Endothelial cell (in vitro differentiated cells): Measurements from ENCODE around the gene KRT31. TPM values are rescaled to one million over a fixed set of nuclear protein-coding genes. Genes with fewer than 3 reads are reported as not detected.

Experiments used
- DNase-seq: peaks from one replicate; pipeline ENCODE4 v3.0.0; 2021; ENCODE audit warnings: low spot score
- H3K27ac Mint-ChIP-seq: one replicate; pipeline ENCODE4 v1.8.0; 2021; ENCODE audit warnings: mixed read lengths, inconsistent platforms; ENCODE audit not compliant: unreplicated experiment
- H3K27me3 Mint-ChIP-seq: one replicate; pipeline ENCODE4 v1.8.0; 2021; ENCODE audit warnings: mild to moderate bottlenecking, moderate library complexity, mixed read lengths, inconsistent platforms; ENCODE audit not compliant: unreplicated experiment
- H3K36me3 Mint-ChIP-seq: one replicate; pipeline ENCODE4 v1.8.0; 2021; ENCODE audit warnings: mild to moderate bottlenecking, low read depth, mixed read lengths, inconsistent platforms; ENCODE audit not compliant: unreplicated experiment
- H3K4me1 Mint-ChIP-seq: one replicate; pipeline ENCODE4 v1.8.0; 2021; ENCODE audit warnings: mild to moderate bottlenecking, mixed read lengths, inconsistent platforms; ENCODE audit not compliant: unreplicated experiment
- H3K4me3 Mint-ChIP-seq: one replicate; pipeline ENCODE4 v1.8.0; 2021; ENCODE audit warnings: mild to moderate bottlenecking, mixed read lengths, inconsistent platforms; ENCODE audit not compliant: unreplicated experiment
- H3K9me3 Mint-ChIP-seq: one replicate; pipeline ENCODE4 v1.8.0; 2021; ENCODE audit warnings: mixed read lengths, inconsistent platforms; ENCODE audit not compliant: unreplicated experiment
- CTCF ChIP-seq: fragments of 200-600 bp; sonication (generic); IDR thresholded peaks from one replicate; pipeline ENCODE4 v1.5.0; 2021; ENCODE audit warnings: antibody characterized with exemption; ENCODE audit not compliant: unreplicated experiment
- total RNA-seq: library from RNA; stranded (reverse); fragmentation: NEBNext Ultra II Directional; extraction: Animal tissue kit (Norgen Biotek cat#: 25700); gene quantifications from one replicate; pipeline ENCODE4 v1.2.1, GENCODE V29; 2021; ENCODE audit not compliant: unreplicated experiment

KRT31 gene
- total RNA-seq, 1 donor from 2014 or later = not detected

GRCh38 chr17:41411072-41411840 is 13.8 kb upstream of the KRT31 start:
- Mint-ChIP-seq H3K27me3 (peaks cover 1% of the 10 kb centered on the region), H3K4me1 (no peaks in the 10 kb centered on the region), H3K9me3 (no peaks in the 10 kb centered on the region), H3K4me3 (no peak overlapping the region), H3K36me3 (no peaks in the 10 kb centered on the region), H3K27ac (no peak overlapping the region)
- no peak for DNase-seq
- no peak for TF ChIP-seq CTCF

DNA sequence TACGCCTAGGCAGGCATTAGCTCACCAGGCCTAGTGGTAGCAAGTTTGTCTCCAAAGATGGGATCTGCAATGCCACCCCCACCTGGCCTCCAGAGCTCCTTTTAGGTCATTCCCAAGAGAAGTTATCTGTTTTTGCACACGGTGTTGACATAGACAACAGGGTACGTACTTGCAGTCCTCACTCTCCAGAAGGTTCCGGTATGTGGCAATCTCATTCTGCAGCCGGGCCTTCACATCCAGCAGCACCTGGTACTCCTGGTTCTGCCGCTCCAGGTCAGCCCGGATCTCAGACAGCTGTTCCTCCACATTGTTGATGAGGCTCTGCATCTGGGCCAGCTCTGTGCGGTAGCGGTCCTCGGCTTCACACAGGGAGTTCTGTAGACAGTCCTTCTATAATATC is 9.8 kb upstream of the KRT31 start:
- H3K27me3 Mint-ChIP-seq = peaks cover 1% of the 10 kb centered on the region
- H3K9me3 Mint-ChIP-seq = no peaks in the 10 kb centered on the region
- DNase-seq = no peak
- H3K36me3 Mint-ChIP-seq = no peaks in the 10 kb centered on the region
- no peak overlapping the region for H3K4me3 Mint-ChIP-seq
- no peak overlapping the region for H3K27ac Mint-ChIP-seq
- no peaks in the 10 kb centered on the region for H3K4me1 Mint-ChIP-seq
- no peak for TF ChIP-seq CTCF

GRCh38 chr17:41406205-41406604 is 8.8 kb upstream of the KRT31 start:
- Mint-ChIP-seq H3K27me3 (peaks cover 1% of the 10 kb centered on the region), H3K4me3 (no peak overlapping the region)
- no peak for TF ChIP-seq CTCF

DNA sequence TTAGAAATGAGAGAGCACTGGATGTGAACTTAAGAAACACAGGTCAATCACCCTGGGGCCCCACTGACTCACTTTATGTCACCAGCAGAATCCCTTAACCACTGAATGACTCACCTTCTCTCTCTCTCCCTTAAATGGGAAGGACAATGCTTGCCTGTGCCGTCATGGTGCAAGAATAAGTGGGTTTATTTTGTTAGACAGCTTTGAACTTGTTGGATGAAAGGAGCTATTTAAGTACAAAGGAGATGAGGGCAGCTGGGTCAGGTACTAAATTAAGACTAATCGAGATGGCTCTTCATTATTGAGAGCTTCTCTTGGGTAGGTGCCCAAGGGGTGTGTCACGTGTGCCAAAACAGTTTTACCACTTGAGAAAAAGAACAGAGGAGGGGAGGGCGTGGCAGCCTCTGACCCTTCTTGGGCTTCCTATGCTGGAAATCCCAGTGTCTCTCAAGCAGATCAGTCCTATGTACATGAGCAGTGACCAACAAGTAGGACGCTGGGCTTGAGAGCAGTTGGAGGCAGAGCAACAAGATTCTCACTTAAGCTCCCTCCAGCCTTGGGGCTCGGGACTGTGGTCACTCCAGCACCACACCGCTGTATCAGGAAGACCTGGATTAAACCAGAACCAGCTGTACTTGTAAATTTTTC is 6.7 kb upstream of the KRT31 start:
- no peak overlapping the region for H3K27ac Mint-ChIP-seq
- no peak for DNase-seq
- no peak overlapping the region for H3K4me3 Mint-ChIP-seq

More at GRCh38 chr17:41406205-41406604, 8.8 kb upstream of the KRT31 start:
- DNase-seq = no peak
- Mint-ChIP-seq H3K27ac (no peak overlapping the region), H3K36me3 (no peaks in the 10 kb centered on the region), H3K9me3 (no peaks in the 10 kb centered on the region), H3K4me1 (no peaks in the 10 kb centered on the region)

More for the DNA sequence above, 6.7 kb upstream of the KRT31 start:
- Mint-ChIP-seq H3K27me3 (peaks cover 1% of the 10 kb centered on the region), H3K36me3 (no peaks in the 10 kb centered on the region), H3K4me1 (no peaks in the 10 kb centered on the region), H3K9me3 (no peaks in the 10 kb centered on the region)
- no peak for TF ChIP-seq CTCF
